ENCODE results near the gene NAPB.

Gene NAPB

DNA sequence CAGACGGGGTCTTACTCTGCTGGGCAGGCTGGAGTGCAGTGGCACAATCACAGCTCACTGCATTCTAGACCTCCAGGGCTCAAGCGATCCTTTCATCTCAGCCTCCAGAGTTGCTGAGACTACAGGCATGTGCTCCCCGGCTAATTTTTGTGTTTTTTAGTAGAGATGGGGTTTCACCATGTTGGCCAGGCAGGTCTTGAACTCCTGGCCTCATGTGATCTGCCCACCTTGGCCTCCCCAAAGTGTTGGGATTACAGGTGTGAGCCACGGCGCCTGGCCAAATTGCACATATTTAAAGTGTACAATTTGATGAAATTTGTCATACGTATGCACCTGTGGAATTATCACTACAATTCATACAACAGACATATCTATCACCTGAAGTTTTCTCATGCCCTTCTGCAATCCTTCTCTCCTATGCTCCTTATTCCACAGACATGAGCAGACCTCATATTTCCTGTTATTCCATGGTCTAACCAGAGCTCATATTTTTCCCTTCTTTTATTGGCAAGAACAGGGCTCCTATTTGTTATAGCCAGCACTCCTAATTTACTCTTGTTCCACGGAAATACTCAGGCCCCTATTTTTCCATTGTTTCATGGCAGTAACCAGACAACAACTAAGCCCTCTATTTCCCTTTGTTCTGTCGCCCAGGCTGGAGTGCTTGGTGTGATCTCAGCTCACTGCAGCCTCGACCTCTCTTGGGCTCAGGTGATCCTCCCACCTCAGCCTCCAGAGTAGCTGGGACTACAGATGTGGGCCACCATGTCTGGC is 16.0 kb upstream of the NAPB start:
- DNase-seq: no peak

GRCh38 chr20:23436681-23437080 is 15.4 kb upstream of the NAPB start:
- no peak for DNase-seq

- DNase-seq: no peak
Observed at GRCh38 chr20:23435626-23436539, 14.6 kb upstream of the NAPB start.

- no peak for DNase-seq
Observed at GRCh38 chr20:23434521-23435313, 13.4 kb upstream of the NAPB start.

- no peak for DNase-seq
Observed at GRCh38 chr20:23433628-23434027, 12.3 kb upstream of the NAPB start.

DNA sequence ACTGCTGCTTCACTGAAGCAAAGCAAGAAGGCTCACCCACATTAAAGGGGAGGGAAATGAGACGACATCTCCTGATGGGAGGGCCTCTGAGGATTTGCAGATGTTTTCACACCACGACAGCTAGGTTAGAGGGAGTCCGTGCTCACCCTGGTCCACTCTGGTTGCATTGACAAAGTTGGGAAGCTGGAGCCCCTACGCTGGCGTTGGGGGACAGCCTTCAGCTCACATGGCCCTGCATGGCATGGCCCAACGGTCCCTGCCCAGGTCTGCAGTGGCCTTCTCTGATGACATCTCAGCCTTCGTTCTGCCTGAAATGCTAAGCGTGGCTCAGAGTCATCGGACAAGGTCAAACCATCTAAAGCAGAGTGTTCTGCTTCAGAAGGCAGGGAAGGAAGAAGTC is 3.8 kb upstream of the NAPB start:
- DNase-seq: no peak

- DNase-seq: peak; percentile 72
Observed at GRCh38 chr20:23419995-23420901, 1.0 kb downstream of the NAPB start.

- DNase-seq: no peak
Observed at GRCh38 chr20:23419657-23419994, 1.7 kb downstream of the NAPB start.

DNA sequence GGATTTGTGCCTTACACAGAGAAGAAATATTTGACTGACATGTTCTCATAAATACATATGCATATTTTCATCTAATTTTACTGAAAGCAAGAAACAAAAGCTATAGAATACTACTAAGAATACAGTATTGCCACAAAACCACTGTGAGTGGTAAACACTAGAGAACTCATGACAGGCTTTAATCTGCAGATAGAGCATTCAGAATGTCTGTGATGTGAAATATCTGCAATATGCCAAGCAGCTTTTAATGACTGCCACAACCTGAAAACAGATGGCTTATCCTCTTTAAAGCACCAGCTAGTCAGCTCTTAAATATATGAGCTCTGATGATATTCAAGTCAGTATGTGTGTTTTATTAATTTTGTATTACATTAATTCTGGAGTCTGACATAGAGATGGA is 3.4 kb downstream of the NAPB start:
- DNase-seq: no peak

DNA sequence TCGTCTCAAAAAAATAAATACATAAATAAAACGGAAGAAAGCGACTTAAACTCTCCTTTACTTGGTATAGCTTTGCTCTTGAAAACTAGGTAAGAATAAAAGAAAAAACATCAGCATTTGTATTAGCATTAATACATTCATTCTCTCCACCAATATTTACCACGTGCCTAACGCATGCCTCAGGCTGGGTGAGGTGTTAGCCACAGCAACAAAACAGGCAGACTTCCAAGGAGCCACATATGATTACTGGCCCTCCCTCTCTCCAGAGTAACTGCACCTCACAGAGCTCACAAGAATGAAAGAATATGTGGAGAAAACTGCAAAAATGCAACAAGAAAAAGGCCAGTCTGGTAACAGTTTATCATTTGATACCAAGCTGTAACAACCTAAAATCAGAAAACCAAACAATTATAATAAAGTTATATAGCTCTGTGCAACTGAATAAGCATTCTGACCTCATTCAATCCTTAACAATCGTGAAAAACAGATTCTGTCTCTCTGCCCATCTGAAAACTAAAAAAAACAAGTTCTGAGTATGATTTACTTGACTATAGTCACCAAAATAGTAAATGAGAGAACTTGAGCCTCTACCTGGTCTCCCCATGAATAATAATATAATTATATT is 5.2 kb downstream of the NAPB start:
- no peak for DNase-seq

DNA sequence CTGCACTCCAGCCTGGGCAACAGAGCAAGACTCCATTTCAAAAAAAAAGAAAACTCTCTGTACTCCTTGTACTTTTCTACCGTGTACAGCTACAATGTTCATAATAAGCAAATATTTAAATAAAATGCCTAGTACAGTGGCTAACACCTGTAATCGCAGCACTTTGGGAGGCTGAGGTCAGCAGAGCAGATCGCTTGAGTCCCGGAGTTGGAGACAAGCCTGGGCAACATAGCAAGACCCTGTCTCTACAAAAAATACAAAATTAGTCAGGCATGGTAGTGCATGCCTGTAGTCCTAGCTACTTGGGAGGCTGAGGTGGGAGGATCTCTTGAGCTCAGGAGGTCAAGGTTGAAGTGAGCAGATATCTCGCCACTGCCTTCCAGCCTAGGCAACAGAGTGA is 5.7 kb downstream of the NAPB start:
- DNase-seq: no peak

DNA sequence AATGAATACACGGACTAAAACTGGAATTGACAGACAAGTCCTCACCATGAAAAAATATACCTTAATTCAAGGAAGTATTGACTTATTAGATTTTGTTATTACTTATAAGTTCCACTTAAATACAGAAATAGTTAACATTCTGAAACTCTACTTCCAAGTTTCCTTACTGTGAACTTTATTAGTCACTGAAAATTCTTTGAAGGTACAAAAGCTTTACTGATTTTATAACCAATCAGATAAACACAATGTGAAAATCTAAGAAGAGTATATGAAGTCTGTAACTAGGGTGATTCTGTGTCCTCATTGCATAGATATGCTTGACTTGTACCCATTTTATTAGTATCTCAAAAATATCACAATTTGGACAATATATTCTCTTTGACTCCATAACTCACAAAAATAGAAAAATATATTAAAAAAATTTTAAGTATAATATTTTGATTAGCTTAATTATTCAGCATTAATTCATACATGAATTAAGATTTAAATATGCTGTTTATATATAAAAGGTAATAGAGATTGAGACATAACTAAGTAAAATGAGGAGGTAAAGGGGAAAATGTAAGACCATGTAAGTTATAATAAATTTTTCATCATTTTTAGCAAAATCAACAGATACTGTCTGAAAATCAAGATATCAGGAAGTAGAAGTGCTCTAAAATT is 6.6 kb downstream of the NAPB start:
- DNase-seq: no peak

DNA sequence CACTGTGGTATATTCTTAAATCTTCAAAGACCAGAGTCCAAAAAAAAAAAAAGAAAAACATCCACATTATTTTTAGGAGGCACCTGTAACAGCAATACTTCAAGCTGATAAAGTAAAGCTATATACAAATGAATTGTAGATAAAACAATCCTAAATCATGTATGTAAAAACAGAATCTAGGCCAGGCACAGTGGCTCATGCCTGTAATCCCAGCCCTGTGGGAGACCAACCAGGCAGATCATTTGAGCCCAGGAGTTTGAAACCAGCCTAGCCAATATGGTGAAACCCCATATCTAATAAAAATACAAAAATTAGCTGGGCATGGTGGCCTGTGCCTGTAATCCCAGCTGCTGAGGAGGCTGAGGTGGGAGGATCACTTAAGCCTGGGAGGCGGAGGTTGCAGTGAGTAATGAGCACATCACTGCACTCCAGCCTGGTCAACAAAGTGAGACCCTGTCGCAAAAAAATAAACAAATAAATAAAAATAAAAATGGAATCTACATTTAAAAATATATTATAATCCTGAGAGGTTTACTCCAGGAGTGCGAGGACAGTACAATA is 7.3 kb downstream of the NAPB start:
- no peak for DNase-seq

- DNase-seq: peak; percentile 55
Observed at GRCh38 chr20:23412026-23412425, 9.3 kb downstream of the NAPB start.

DNA sequence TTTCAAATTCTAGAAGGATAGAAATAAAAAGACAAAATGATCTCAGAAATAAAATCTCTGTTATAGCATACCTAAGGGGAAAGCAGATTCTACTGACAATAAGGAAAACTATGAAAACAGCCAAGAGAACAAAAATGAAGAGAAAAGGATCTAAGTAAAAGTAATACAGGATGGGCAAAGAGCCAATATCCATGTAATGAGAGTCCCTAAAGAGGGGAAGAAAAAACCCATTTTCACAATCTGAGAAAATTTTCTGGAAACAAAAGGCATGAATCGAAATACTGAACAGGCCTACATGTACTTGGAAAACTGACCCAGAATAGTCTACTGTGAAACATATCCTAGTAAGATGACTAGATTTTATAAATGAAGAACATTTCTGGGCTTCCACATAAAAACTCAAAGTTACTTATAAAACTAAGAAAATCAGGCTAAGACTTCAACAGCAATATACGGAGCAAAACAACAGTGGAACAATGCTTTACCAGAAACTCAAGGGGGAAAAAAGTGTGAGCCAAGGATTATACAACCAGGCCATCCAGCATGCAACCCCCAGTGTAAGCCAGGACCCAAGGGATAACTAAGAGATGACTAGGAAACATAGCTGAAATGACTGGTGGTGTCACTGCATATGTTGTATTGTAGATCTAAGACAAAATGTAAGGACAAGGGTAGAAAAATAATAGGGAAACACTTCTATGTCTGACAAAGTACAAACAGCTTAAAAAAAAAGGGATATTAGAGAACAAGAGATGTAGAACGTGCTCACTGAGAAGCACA is 10.2 kb downstream of the NAPB start:
- DNase-seq: peak; percentile 11

DNA sequence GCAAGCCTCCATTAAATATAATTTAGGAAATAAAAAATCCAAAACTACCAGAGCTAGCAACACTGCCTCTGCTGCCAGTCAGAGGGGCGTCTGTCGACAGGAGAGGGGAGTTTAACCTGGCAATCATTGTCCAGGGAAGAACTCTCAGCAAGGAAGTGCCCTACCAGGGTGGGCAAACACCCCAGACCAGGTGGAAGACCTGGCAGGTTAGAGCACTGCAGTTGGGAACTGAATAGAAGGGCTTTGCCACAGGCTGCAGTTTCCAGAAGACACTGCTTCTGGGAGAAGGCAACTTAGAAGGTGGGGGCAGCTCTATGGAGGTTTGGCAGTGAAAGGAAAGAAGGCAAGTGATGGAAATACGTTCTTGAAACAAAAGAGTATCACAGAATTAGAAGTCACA is 11.5 kb downstream of the NAPB start:
- DNase-seq: no peak

- no peak for DNase-seq
Observed at GRCh38 chr20:23408957-23409356, 12.3 kb downstream of the NAPB start.

DNA sequence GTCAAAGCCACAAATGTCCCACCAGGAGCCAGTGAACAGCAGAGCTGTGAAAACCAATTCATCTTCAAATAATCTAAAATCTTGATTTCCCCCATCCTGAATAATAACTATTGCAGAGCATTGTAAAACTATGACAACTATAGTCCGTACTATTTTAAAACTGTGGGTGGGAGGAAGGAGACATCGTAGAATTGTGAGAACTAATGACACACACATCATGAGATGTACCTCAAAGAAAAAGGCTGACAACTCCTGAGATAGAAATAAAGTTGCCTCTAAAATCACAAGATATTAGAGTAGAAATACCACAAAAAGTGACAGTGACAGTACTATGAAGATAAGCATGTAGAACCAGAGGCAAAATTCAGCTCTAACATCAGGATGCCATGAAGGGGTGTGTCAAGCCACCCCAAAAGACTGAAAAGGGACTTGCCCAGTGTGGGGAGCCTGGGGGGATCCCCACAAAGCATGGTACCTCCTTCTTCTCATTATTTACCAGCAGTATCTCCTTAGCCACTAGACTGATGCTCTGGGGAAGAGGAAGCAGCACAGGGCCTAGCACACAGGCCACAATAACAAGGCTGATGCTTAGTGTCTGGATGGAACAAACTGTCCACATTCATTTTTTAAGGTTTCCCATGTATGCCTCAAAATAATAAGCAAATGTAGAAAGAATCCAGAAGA is 13.4 kb downstream of the NAPB start:
- DNase-seq: no peak

GRCh38 chr20:23406880-23407279 is 14.4 kb downstream of the NAPB start:
- no peak for DNase-seq

- DNase-seq: peak; percentile 11
Observed at GRCh38 chr20:23404196-23404595, 17.1 kb downstream of the NAPB start.

All from fibroblast of upper back skin (primary cell).